GM12878 (cell line): ENCODE data around the gene COG1.

Experiments
- CHD4 ChIP-seq: fragments of 200-600 bp; sonication (generic); IDR thresholded peaks from 2 replicates; pipeline ENCODE4 v1.6.1; 2016; ENCODE audit warnings: mild to moderate bottlenecking
- EED ChIP-seq: sonication (generic); IDR thresholded peaks from 2 replicates; pipeline ENCODE4 v1.6.1; 2016; ENCODE audit warnings: antibody characterized with exemption, low read depth
- EP300 ChIP-seq, 2 experiments: fragments of 150-350 bp in 1 of 2; IDR thresholded peaks; 2 replicates each; pipeline ENCODE4 v1.6.1; 2011 to 2012; ENCODE audit warnings: low read depth in 2 of 2, low read length in 2 of 2, borderline replicate concordance in 1 of 2, improper control_type of control experiment in 1 of 2, inconsistent platforms in 1 of 2; ENCODE audit not compliant: control insufficient read depth in 1 of 2
- ESRRA ChIP-seq: IDR thresholded peaks from 2 replicates; pipeline ENCODE4 v1.6.1; 2012; ENCODE audit warnings: mild to moderate bottlenecking, low read length, improper control_type of control experiment
- KDM1A ChIP-seq: fragments of 200-600 bp; sonication (generic); IDR thresholded peaks from 2 replicates; pipeline ENCODE4 v1.6.1; 2016; ENCODE audit warnings: borderline replicate concordance
- NFYB ChIP-seq: IDR thresholded peaks from 2 replicates; pipeline ENCODE4 v1.6.1; 2011; ENCODE audit warnings: low read depth, mild to moderate bottlenecking, low read length, improper control_type of control experiment, moderate library complexity; ENCODE audit not compliant: insufficient read depth
- POLR2A ChIP-seq: IDR thresholded peaks from 2 replicates; pipeline ENCODE4 v1.6.1; 2011; ENCODE audit warnings: low read depth, mild to moderate bottlenecking, low read length
- RCOR1 ChIP-seq: conservative IDR thresholded peaks from 2 replicates; pipeline ENCODE4 v1.6.1; 2012; ENCODE audit warnings: low read depth, low read length, improper control_type of control experiment
- REST ChIP-seq: IDR thresholded peaks from 2 replicates; pipeline ENCODE4 v1.6.1; 2012; ENCODE audit warnings: mild to moderate bottlenecking, low read depth, low read length
- SIX5 ChIP-seq: IDR thresholded peaks from 2 replicates; pipeline ENCODE4 v1.6.1; 2011; ENCODE audit warnings: mild to moderate bottlenecking, low read depth, low read length, moderate library complexity; ENCODE audit not compliant: severe bottlenecking
- TF ChIP-seq, protein P1 (sequence below), 3 experiments: IDR thresholded peaks in 2 of 3; conservative IDR thresholded peaks in 1 of 3; 2 replicates each; pipeline ENCODE4 v1.5.1; 2011; ENCODE audit warnings: low read depth in 3 of 3, low read length in 3 of 3, mild to moderate bottlenecking in 3 of 3, control low read depth in 2 of 3, moderate library complexity in 2 of 3, inconsistent platforms in 1 of 3, mixed read lengths in 1 of 3; ENCODE audit not compliant: control insufficient read depth in 2 of 3, insufficient read depth in 1 of 3; ENCODE audit errors: extremely low read depth in 1 of 3

- TF ChIP-seq, protein P1, sequence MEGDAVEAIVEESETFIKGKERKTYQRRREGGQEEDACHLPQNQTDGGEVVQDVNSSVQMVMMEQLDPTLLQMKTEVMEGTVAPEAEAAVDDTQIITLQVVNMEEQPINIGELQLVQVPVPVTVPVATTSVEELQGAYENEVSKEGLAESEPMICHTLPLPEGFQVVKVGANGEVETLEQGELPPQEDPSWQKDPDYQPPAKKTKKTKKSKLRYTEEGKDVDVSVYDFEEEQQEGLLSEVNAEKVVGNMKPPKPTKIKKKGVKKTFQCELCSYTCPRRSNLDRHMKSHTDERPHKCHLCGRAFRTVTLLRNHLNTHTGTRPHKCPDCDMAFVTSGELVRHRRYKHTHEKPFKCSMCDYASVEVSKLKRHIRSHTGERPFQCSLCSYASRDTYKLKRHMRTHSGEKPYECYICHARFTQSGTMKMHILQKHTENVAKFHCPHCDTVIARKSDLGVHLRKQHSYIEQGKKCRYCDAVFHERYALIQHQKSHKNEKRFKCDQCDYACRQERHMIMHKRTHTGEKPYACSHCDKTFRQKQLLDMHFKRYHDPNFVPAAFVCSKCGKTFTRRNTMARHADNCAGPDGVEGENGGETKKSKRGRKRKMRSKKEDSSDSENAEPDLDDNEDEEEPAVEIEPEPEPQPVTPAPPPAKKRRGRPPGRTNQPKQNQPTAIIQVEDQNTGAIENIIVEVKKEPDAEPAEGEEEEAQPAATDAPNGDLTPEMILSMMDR (IDR thresholded peaks at IDR 0.05 in 2 of 3, conservative IDR thresholded peaks at IDR 0.05 in 1 of 3; ENCODE audit: control insufficient read depth in 2 of 3, extremely low read depth in 1 of 3, insufficient read depth in 1 of 3, low read depth in 3 of 3, low read length in 3 of 3), result no peak
- TF ChIP-seq REST (no peak), NFYB (no peak), EED (no peak), POLR2A (no peak), EP300 (IDR thresholded peaks at IDR 0.05; ENCODE audit: borderline replicate concordance in 1 of 2, control insufficient read depth in 1 of 2, low read depth in 2 of 2, low read length in 2 of 2) (no peak), ESRRA (no peak), CHD4 (no peak), RCOR1 (no peak), KDM1A (no peak), SIX5 (no peak)
Observed at GRCh38 chr17:73230088-73230487, 37.2 kb downstream of the COG1 start.
